GM13976 (cell line): ENCODE measurements around the gene C22orf42.

Experiments
- DNase-seq: peaks from one replicate; pipeline ENCODE4 v3.0.0; 2012; ENCODE audit warnings: low spot score
- CTCF ChIP-seq: IDR thresholded peaks from 2 replicates; pipeline ENCODE4 v1.5.1; 2012; ENCODE audit warnings: borderline replicate concordance, mild to moderate bottlenecking; ENCODE audit not compliant: insufficient read depth; ENCODE audit errors: extremely low read depth, missing control alignments, control extremely low read depth
- in situ Hi-C: fragments of 300-500 bp; cut with MboI; formaldehyde crosslinking; loops from one replicate; pipeline ENCODE4 v1.12.0; 2022; ENCODE audit warnings: low sequenced_read_pairs, mixed read lengths, inconsistent platforms; ENCODE audit not compliant: unreplicated experiment

Gene C22orf42

GRCh38 chr22:32158712-32159533, at the start of gene C22orf42:
TSS of gene C22orf42 (minus strand) at chr22:32159303. CDS start at chr22:32159215, 88 bp downstream.
- no peak for TF ChIP-seq CTCF
- in situ Hi-C loops: no loop called here
- no peak for DNase-seq

- in situ Hi-C loops: no loop called here
- TF ChIP-seq CTCF: no peak
- DNase-seq: no peak
Measured at GRCh38 chr22:32208681-32209080, 49.6 kb upstream of the C22orf42 start.

- no peak for DNase-seq
- no peak for TF ChIP-seq CTCF
- in situ Hi-C loops: no loop called here
Measured at GRCh38 chr22:32207971-32208480, 48.9 kb upstream of the C22orf42 start.

GRCh38 chr22:32206774-32207758, 48.0 kb upstream of the C22orf42 start:
- in situ Hi-C loops: no loop called here
- TF ChIP-seq CTCF: peak; percentile 47
- peak; percentile 60 for DNase-seq

- in situ Hi-C loops: no loop called here
- peak; percentile 33 for DNase-seq
- TF ChIP-seq CTCF: no peak
Measured at GRCh38 chr22:32205974-32206773, 47.1 kb upstream of the C22orf42 start.
